HG03280 (cell line): ENCODE results near the gene ANKMY2.
A peak's percentile ranks its signal among the peaks of the same experiment; 100 is the strongest.
"Not testable (repeated sequence)": the region's sequence is repeated elsewhere in the genome, so short reads cannot be mapped to it uniquely, and the experiment has no call there.

Experiments used
- ATAC-seq: cut with Tn5 transposase; IDR thresholded peaks from one replicate; pipeline ENCODE4 v1.9.1; 2021; ENCODE audit warnings: mild to moderate bottlenecking, moderate library complexity; ENCODE audit not compliant: unreplicated experiment

ANKMY2 gene

DNA sequence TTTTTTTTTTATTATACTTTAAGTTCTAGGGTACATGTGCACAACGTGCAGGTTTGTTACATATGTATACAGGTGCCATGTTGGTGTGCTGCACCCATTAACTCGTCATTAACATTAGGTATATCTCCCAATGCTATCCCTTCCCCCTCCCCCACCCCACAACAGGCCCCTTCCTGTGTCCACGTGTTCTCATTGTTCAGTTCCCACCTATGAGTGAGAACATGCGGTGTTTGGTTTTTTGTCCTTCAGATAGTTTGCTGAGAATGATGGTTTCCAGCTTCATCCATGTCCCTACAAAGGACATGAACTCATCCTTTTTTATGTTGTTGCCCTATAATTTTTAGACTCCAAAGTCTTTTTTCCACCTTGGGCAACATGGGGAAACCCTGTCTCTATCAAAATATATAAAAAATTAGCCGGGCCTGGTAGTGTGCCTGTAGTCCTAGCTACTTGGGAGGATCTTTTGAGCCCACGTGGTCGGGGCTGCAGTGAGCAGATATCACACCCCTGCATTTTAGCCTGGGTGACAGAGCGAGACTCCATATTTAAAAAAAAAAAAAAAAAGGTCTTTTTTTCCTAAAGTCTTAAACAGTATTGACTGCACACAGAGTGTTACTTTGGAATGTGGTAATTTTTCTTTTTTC lies 14.4 kb upstream of the ANKMY2 start:
- not testable (repeated sequence) for ATAC-seq

DNA sequence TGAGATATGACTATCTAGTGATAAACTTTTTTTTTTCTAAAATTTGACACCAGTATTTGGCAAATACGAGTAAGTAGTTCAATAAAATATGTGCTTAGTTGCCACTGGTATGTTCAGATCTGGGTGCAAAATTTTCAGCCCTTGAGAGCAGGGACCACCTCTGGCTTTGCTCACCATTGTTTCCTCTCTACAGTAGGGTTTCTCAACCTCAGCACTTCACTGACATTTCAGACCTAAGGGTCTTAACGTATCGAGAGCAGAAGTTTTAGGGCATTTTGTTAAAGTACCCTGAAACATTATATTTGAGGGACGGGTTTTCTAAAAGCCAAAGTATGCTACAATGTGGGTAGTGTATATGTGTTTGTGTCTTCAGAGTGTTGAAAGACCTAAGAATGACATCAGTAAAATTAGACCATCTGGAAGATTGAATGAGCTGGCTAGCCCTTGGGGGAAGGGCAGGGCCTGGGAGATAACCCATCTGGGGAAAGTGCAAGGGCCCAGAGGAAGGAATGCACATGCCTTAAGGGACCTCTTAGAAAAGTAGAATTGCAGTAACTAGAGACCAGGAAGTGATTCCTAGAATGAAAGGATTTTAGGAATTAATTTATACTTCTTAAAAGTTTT lies 12.2 kb upstream of the ANKMY2 start:
- ATAC-seq = no peak

DNA sequence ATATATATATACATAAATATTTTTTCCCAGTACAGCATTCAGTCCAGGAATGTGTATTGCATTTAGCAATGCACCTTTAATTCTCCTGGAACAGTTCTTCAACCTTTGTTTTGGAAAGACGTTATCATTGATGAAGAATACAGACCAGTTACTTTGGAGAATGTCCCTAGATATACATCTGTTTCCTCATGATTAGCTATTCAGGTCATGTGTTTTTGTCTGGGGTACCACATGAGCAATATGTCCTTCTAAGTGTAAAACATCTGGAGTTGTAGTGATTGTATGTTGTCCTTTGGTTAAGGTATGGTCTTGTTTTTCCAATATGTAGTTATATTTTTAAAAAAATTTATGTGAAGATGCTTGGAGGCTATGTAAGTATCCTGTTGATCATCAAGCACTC lies 10.6 kb upstream of the ANKMY2 start:
- ATAC-seq = no peak

- no peak for ATAC-seq
Observed at GRCh38 chr7:16655394-16655793, 9.8 kb upstream of the ANKMY2 start.

GRCh38 chr7:16652888-16653287 lies 7.3 kb upstream of the ANKMY2 start:
- no peak for ATAC-seq

- ATAC-seq = no peak
Observed at GRCh38 chr7:16652240-16652583, 6.7 kb upstream of the ANKMY2 start.

GRCh38 chr7:16651396-16652239 lies 6.1 kb upstream of the ANKMY2 start:
- ATAC-seq = no peak

GRCh38 chr7:16650266-16650665 lies 4.7 kb upstream of the ANKMY2 start:
- ATAC-seq = no peak

GRCh38 chr7:16649196-16649595 lies 3.6 kb upstream of the ANKMY2 start:
- ATAC-seq = no peak

- ATAC-seq = no peak
Observed at GRCh38 chr7:16648551-16648950, 3.0 kb upstream of the ANKMY2 start.

DNA sequence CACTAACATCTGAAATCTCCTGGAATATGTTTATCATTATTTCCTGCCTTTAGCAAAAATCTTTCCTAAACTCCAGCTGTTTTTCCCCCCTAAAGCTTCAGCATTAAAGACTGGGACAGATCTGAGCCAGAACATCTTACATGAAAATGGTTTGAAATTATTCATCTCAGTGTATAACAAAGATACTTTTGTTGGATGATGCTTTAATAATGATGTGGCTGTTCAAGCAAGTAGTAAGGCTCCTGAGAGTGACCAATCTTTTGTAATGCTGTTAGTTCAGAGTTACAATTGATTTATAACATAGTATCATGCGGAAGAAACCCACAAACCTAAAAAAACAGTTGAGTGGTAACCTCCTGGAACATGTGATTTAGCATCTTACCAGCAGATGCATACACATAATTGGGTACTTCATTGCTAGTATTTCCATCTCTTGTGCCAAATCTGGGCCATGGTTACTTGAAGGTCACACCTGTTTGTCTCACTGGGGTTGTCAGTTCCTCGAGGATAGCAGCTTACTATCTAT lies 1.9 kb upstream of the ANKMY2 start:
- ATAC-seq = no peak

GRCh38 chr7:16646472-16647072 lies 1.0 kb upstream of the ANKMY2 start:
- ATAC-seq = peak; percentile 1

DNA sequence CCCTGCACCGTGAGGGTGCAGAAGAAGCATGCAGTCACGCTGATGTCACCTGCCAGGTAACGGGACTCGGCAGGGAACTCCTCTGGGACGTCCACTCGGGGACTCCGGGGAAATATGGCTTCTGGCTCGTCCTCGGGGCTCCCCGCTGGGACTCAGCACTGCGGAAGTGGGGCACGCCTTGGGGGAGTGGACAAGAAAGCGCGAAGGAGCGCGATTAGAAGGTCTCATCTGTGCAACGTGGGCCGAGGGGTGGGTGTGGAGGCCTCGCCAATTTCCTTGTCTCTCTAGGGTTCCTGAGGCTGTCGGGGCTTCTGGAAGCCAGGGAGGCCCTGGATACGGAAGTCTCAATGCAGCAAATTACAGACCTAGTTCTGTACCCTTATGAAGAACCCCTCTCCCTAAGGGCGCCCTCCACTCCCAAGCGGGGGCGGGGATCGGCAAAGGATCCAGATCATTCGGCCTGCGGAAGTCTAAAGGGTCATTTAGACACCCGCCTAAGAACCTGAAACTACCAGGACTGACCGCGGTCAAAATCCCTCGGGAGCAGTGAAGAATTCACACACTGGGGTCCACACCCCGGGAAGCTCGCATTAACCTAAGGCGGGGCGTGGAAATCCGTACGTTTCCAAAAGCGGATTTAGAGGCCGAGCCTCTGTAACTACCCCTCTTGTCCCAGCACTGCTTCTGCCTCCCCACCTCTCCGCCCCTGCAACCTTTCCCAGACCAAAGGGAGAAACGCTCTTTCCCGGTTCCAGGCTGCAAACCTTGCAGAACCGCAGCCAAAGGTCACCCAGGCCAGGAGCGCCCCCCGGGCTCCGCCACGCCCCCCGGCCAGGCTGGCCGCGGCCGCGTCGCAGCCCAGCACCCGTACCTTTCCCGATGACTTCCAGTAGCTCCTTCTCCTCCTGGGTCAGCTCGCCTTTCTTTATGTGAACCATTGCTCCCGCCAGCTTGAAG lies 640 bp downstream of the ANKMY2 start:
- ATAC-seq = peak; percentile 6

GRCh38 chr7:16644157-16644556 lies 1.4 kb downstream of the ANKMY2 start:
- no peak for ATAC-seq

- ATAC-seq = no peak
Observed at GRCh38 chr7:16638282-16639280, 7.0 kb downstream of the ANKMY2 start.

DNA sequence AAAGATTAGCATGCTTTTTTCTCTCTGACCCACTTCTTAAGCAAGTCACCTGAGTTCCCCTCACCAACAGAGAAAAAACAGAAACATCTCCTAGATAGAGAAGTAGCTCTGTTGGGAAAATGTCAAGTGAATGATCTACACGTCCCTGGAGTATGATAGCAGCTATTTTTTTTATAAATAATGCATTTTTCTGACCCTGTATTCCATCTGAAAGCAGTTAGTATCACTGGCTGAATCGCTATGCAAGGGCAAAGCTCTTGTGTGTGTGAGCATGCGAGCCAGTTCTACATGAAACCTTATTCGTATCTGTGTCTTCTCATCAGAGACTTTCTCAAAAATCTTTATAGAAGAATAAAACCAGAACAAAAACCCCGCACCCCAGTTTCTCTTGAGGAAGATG lies 8.2 kb downstream of the ANKMY2 start:
- no peak for ATAC-seq

DNA sequence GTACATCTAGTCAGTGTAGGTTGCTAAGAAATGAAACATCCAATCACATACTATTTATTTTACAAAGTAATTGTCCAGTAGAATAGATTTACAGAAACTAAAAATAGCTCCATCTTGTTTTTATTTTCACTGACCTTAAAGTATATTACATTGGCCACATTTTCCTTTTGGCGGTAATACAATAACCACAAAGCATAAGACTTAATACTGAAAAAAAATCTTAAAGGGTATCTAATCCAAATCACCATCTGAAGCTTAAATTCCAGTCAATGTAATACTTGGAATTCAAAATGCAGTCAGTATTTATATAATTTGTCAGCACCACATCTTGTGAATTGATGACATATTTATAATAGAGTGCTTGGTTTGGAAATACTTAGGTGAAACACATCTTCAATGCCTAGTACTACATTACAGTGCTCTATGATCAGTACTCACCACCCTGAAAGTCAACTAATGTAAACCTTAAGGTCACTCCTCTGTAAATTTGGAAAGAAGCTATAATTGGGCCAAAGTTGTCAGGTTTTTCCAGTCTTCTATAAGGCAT lies 8.9 kb downstream of the ANKMY2 start:
- no peak for ATAC-seq

- ATAC-seq = no peak
Observed at GRCh38 chr7:16634271-16634738, 11.2 kb downstream of the ANKMY2 start.

DNA sequence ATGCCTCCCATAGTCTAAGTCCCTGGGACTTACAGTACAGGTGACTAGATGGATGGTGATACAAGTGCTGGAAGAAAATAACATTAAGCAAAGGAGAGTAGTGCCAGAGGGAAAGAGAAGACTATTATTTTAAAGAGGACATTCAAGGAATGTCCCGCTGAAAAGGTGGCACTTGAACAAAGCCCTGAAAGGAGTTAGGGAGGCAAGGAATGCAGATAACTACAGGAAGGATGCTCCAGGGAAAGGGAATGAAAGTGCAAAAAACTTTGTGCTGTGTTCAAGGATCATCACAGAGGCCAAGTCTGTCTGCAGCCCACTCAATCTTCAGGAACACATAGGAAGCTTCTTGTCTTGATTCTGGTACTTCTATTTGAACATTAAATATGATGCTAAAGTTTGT lies 14.9 kb downstream of the ANKMY2 start:
- no peak for ATAC-seq
